Measurements from ENCODE around the gene TCERG1.

- TF ChIP-seq CTCF (IDR thresholded peaks at IDR 0.05): no peak
- TF ChIP-seq EZH2 (IDR thresholded peaks at IDR 0.05): no peak
- TF ChIP-seq EZH2phosphoT487 (IDR thresholded peaks at IDR 0.05): no peak
Observed at GRCh38 chr5:146484714-146485391, 37.7 kb downstream of the TCERG1 start.
